GM23248 (cell line): ENCODE measurements around the gene RCSD1.

Experiments used
- EZH2 ChIP-seq: fragments of 200-600 bp; sonication (generic); IDR thresholded peaks from 2 replicates; pipeline ENCODE4 v1.6.1; 2018; ENCODE audit warnings: antibody characterized with exemption, mild to moderate bottlenecking; ENCODE audit not compliant: insufficient read depth, poor library complexity, severe bottlenecking
- EZH2phosphoT487 ChIP-seq: fragments of 200-600 bp; sonication (generic); IDR thresholded peaks from 2 replicates; pipeline ENCODE4 v1.6.1; 2018; ENCODE audit warnings: antibody characterized with exemption, moderate library complexity, mild to moderate bottlenecking, low read depth; ENCODE audit not compliant: insufficient read depth

DNA sequence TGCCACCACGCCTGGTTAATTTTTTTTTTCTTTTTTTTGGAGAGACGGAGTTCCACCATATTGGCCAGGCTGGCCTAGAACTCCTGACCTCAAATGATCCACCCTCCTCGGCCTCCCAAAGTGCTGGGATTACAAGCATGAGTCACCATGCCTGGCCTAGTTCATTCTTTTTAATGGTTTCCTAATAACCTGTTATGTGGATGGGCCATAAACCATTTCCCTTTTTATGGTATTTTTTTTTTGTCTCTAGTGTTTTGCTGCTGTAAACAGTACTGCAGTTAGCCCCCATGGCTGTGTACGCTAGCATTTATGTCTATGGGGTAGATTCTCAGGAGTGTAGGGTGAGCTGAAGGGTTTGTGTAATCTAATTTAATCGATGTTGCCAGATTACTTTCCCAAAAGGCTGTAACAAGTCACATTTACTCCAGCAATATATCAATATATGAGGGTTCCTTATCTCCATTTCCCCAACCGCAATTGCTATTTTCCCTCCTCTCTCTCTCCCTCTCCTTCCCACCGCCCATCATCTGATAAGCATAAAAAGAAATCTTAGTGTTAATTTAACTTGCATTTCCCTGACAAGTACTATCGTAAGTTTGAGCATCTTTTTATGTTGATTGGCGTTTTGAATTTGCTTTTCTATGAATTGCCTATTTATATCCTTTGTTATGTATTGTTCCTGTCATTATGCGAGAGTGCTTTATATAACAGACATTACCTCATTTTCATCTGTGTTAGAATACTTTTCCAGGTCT lies 28.7 kb downstream of the RCSD1 start:
- TF ChIP-seq EZH2 (no peak), EZH2phosphoT487 (no peak)
